SU-DHL-6 (cell line): Measurements from ENCODE around the gene SETDB2.

ENCODE experiments used
- CTCF ChIP-seq: fragments of 200-600 bp; sonication (generic); IDR thresholded peaks from one replicate; pipeline ENCODE4 v1.5.1; 2017; ENCODE audit warnings: antibody characterized with exemption, mild to moderate bottlenecking, low read length, moderate library complexity; ENCODE audit not compliant: insufficient read depth, poor library complexity, severe bottlenecking
- EZH2phosphoT487 ChIP-seq: fragments of 200-600 bp; sonication (generic), shearing (Covaris generic); conservative IDR thresholded peaks from 2 replicates; pipeline ENCODE4 v1.6.1; 2018; ENCODE audit warnings: mild to moderate bottlenecking, antibody characterized with exemption, low read length, moderate library complexity, mixed read lengths

GRCh38 chr13:49429121-49429520, 15.0 kb upstream of the SETDB2 start:
- TF ChIP-seq CTCF (no peak), EZH2phosphoT487 (no peak)
